ENCODE measurements around the gene NUP160. TPM values are rescaled to one million over a fixed set of nuclear protein-coding genes. Genes with fewer than 3 reads are reported as not detected.
"Not testable (repeated sequence)": the region's sequence is repeated elsewhere in the genome, so short reads cannot be mapped to it uniquely, and the experiment has no call there.

The NUP160 gene
- total and polyA plus RNA-seq, 10 of the 15 experiments (the other 5 are each of a cell fraction or from before 2014, with no cell fraction given) = 24.0 to 87.6 (median 54.6) TPM

- BruUV-seq (replicated peaks); POLR2A ChIA-PET; DNase-seq (ENCODE audit: low read depth, low spot score); H2AFZ ChIP-seq (ENCODE audit: control insufficient read depth, low read depth, low read length); FAIRE-seq; H3K9ac ChIP-seq (ENCODE audit: control insufficient read depth, insufficient read depth, low read length); ATAC-seq; H3K4me3 ChIP-seq; H3K4me2 ChIP-seq (ENCODE audit: control insufficient read depth, insufficient read depth); intact Hi-C loops (cut with micrococcal nuclease; ENCODE audit: unreplicated experiment); H3K27ac ChIP-seq (ENCODE audit: control insufficient read depth, insufficient read depth); in situ Hi-C loops (cut with MboI); H3K27me3 ChIP-seq (replicated peaks in 1 of 2; ENCODE audit: control insufficient read depth in 2 of 2, insufficient read depth in 2 of 2, low read length in 1 of 2); H3K79me2 ChIP-seq (ENCODE audit: control insufficient read depth, insufficient read depth, low read length); H3K9me3 ChIP-seq (replicated peaks; ENCODE audit: control insufficient read depth, insufficient read depth, low read length); H3K36me3 ChIP-seq (ENCODE audit: control insufficient read depth in 2 of 2, insufficient read depth in 2 of 2, low read length in 1 of 2); H4K20me1 ChIP-seq (ENCODE audit: control insufficient read depth, insufficient read depth): not testable (repeated sequence)
- ChIA-PET RAD21 (ENCODE audit: unreplicated experiment) (interaction anchor here (1.2 kb wide), 1 partner anchor 14 kb away, joined by 3 read pairs; no protein-coding TSS in a partner anchor), CTCF (interaction anchor here (0.6 kb wide), 1 partner anchor 99 kb away, joined by 3 read pairs; no protein-coding TSS in a partner anchor), SMC1A (ENCODE audit: uncharacterized antibody, unreplicated experiment) (interaction anchor here (0.6 kb wide), 1 partner anchor 8 kb away, joined by 3 read pairs; no protein-coding TSS in a partner anchor)
- WGBS (ENCODE audit: insufficient coverage, insufficient replicate concordance, low lambda C conversion rate, missing lambda C conversion rate) = 100% methylated on average over 5 of the region's 6 CpGs
- peaks cover 35% of the 10 kb centered on the region for H3K4me1 ChIP-seq (ENCODE audit: control insufficient read depth, insufficient read depth, low read length)
These were observed 18.7 kb upstream of the NUP160 start for GRCh38 chr11:47866892-47867291.

DNA sequence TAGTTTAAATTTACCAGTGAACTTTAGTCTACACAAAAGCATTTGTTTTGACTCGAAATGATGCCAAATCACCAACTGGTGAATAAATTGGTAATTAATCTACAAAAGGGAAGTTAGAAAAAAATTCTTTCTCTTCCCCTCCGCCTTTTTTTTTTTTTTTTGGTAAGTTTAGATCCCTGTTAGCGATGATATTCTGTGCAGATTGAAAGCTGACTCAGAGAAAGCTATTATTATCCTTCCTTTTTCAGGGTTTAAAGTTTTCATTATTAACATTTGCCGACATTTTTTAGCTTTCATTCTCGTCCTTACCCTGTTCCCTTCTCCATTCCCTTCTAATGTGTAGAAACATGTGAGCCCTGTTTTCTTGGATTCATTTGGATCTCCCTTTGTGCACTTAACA is 16.8 kb upstream of the NUP160 start:
- H3K4me2 ChIP-seq (ENCODE audit: control insufficient read depth, insufficient read depth) = peak overlapping the region; percentile 86
- H3K4me3 ChIP-seq = peak overlapping the region; percentile 35; the same call in 1 of the 2 replicates
- CTCF ChIA-PET = interaction anchor here (0.8 to 2.1 kb wide), 6 partner anchors 9 to 979 kb away, joined by 3 to 10 read pairs (median 4); no protein-coding TSS in a partner anchor
- no peak for DNase-seq (ENCODE audit: low read depth, low spot score)
- H3K9ac ChIP-seq (ENCODE audit: control insufficient read depth, insufficient read depth, low read length) = peak overlapping the region; percentile 44; the same call in 1 of the 2 replicates
- H4K20me1 ChIP-seq (ENCODE audit: control insufficient read depth, insufficient read depth) = no peaks in the 10 kb centered on the region
- RAD21 ChIA-PET (ENCODE audit: unreplicated experiment) = interaction anchor here (0.7 to 1.1 kb wide), 2 partner anchors 10 to 115 kb away, joined by 4 to 5 read pairs; no protein-coding TSS in a partner anchor
- FAIRE-seq = no peak
- in situ Hi-C loops (cut with MboI) (no loop called here), intact Hi-C loops (cut with micrococcal nuclease; ENCODE audit: unreplicated experiment) (no loop called here)
- peaks cover 42% of the 10 kb centered on the region for H3K4me1 ChIP-seq (ENCODE audit: control insufficient read depth, insufficient read depth, low read length)
- 3% methylated on average over 4 of the region's 5 CpGs for WGBS (ENCODE audit: insufficient coverage, insufficient replicate concordance, low lambda C conversion rate, missing lambda C conversion rate)
- ATAC-seq = no peak; the same call in 2 of the 3 replicates
- H3K36me3 ChIP-seq (ENCODE audit: control insufficient read depth in 2 of 2, insufficient read depth in 2 of 2, low read length in 1 of 2) = no peaks in the 10 kb centered on the region
- H3K27me3 ChIP-seq (replicated peaks in 1 of 2; ENCODE audit: control insufficient read depth in 2 of 2, insufficient read depth in 2 of 2, low read length in 1 of 2) = no peaks in the 10 kb centered on the region
- SMC1A ChIA-PET (ENCODE audit: uncharacterized antibody, unreplicated experiment) = interaction anchor here (0.9 to 2.2 kb wide), 5 partner anchors 11 to 244 kb away, joined by 3 to 13 read pairs (median 3); no protein-coding TSS in a partner anchor
- H3K79me2 ChIP-seq (ENCODE audit: control insufficient read depth, insufficient read depth, low read length) = no peaks in the 10 kb centered on the region
- POLR2A ChIA-PET = interaction anchor here (0.6 to 2.2 kb wide), 2 partner anchors 10 to 60 kb away, joined by 4 to 20 read pairs; no protein-coding TSS in a partner anchor
- H3K27ac ChIP-seq (ENCODE audit: control insufficient read depth, insufficient read depth) = peak overlapping the region; percentile 67
- no peaks in the 10 kb centered on the region for H3K9me3 ChIP-seq (replicated peaks; ENCODE audit: control insufficient read depth, insufficient read depth, low read length)
- no peak for TF ChIP-seq HDAC2 (IDR thresholded peaks at IDR 0.05)
- no peak for TF ChIP-seq ZBTB33 (IDR thresholded peaks at IDR 0.05)
- no peak for TF ChIP-seq GATAD2B (conservative IDR thresholded peaks at IDR 0.05; ENCODE audit: low read depth)
- 0 out of 2 replicates have a peak, but pooled peaks have one; percentile 7 for TF ChIP-seq JUNB (IDR thresholded peaks at IDR 0.05)
- peak; percentile 73; the same call in 1 of the 2 replicates for TF ChIP-seq MEF2A (IDR thresholded peaks at IDR 0.05; ENCODE audit: insufficient read depth, low read depth, low read length)
- no peak for TF ChIP-seq CBFB (IDR thresholded peaks at IDR 0.05; ENCODE audit: low read depth)
- no peak for TF ChIP-seq SIN3A (IDR thresholded peaks at IDR 0.05; ENCODE audit: low read depth, low read length)
- TF ChIP-seq SREBF1 (IDR thresholded peaks at IDR 0.05; ENCODE audit: low read length) = no peak
- peak; percentile 38; the same call in 1 of the 2 replicates for TF ChIP-seq ZNF384 (IDR thresholded peaks at IDR 0.05; ENCODE audit: borderline replicate concordance, low read depth, low read length)
- no peak for TF ChIP-seq CHD4 (IDR thresholded peaks at IDR 0.05)
- peak; percentile 31; the same call in 1 of the 2 replicates for TF ChIP-seq NFIC (IDR thresholded peaks at IDR 0.05; ENCODE audit: low read depth, low read length)
- TF ChIP-seq HCFC1 (IDR thresholded peaks at IDR 0.05; ENCODE audit: low read length) = no peak
- peak overlapping the region; percentile 61 for H2AFZ ChIP-seq (ENCODE audit: control insufficient read depth, low read depth, low read length)
- no TSS peak for BruUV-seq (replicated peaks)

Data from GM12878 (cell line).